ENCODE data around the gene GNG14. TPM values are rescaled to one million over a fixed set of nuclear protein-coding genes. Genes with fewer than 3 reads are reported as not detected.

GNG14 gene
- total RNA-seq, 1 experiment from 2014 or later, result not detected

- ChIA-PET POLR2A (interaction anchor here (0.5 kb wide), 1 partner anchor 72 kb away, joined by 3 read pairs; no protein-coding TSS in a partner anchor), CTCF (interaction anchor here (1.5 kb wide), 1 partner anchor 72 kb away, joined by 3 read pairs; no protein-coding TSS in a partner anchor), RAD21 (ENCODE audit: low non-redundant PET in 1 of 2, low total read pairs in 2 of 2, uncharacterized antibody in 2 of 2, unreplicated experiment in 2 of 2) (no interaction called here)
- Histone ChIP-seq H3K9ac (ENCODE audit: low read length) (no peak overlapping the region), H3K36me3 (ENCODE audit: control insufficient read depth in 1 of 2, insufficient read depth in 2 of 2, low read length in 2 of 2) (no peaks in the 10 kb centered on the region), H4K20me1 (ENCODE audit: insufficient read depth) (no peaks in the 10 kb centered on the region), H3K4me3 (replicated peaks in 1 of 2; ENCODE audit: low read depth in 1 of 2, low read length in 2 of 2) (no peak overlapping the region), H3K4me1 (ENCODE audit: control insufficient read depth in 1 of 2, insufficient read depth in 2 of 2, low read length in 2 of 2) (peaks cover 4 to 9% of the 10 kb centered on the region in 2 experiments; a peak in 2 of 4 replicates), H3K9me2 (ENCODE audit: insufficient read depth) (no peaks in the 10 kb centered on the region), H3K27ac (ENCODE audit: low read depth, low read length) (no peak overlapping the region), H2AFZ (ENCODE audit: low read depth, low read length, poor library complexity, severe bottlenecking) (no peak overlapping the region), H3K79me2 (ENCODE audit: insufficient read depth, low read length) (peaks cover 2% of the 10 kb centered on the region; the same call in 1 of the 2 replicates), H3K27me3 (ENCODE audit: insufficient read depth, low read length) (no peaks in the 10 kb centered on the region), H3K9me3 (ENCODE audit: control insufficient read depth in 1 of 2, insufficient read depth in 1 of 2, low read depth in 1 of 2, low read length in 2 of 2) (no peaks in the 10 kb centered on the region), H3K4me2 (ENCODE audit: low read length) (no peak overlapping the region)
- DNase-seq (ENCODE audit: low read depth, low spot score), result no peak
- no peak for ATAC-seq
- intact Hi-C loops (cut with micrococcal nuclease), result no loop called here
- BruUV-seq (replicated peaks), result no TSS peak
- TF ChIP-seq YY1 (IDR thresholded peaks at IDR 0.05; ENCODE audit: extremely low read depth, insufficient replicate concordance, low read depth, low read length) (no peak), SRF (IDR thresholded peaks at IDR 0.05; ENCODE audit: low read depth) (no peak), MAX (IDR thresholded peaks at IDR 0.05) (no peak), ELF1 (IDR thresholded peaks at IDR 0.05; ENCODE audit: borderline replicate concordance, low read depth) (no peak), FOSL1 (IDR thresholded peaks at IDR 0.05; ENCODE audit: low read depth) (no peak)
These were observed 2.0 kb upstream of the GNG14 start for GRCh38 chr19:12685831-12686230.

- DNase-seq (ENCODE audit: low read depth, low spot score) (no peak), ATAC-seq (no peak)
- intact Hi-C loops (cut with micrococcal nuclease), result no loop called here
- Histone ChIP-seq H3K9ac (ENCODE audit: low read length) (no peak overlapping the region), H2AFZ (ENCODE audit: low read depth, low read length, poor library complexity, severe bottlenecking) (no peak overlapping the region), H3K9me2 (ENCODE audit: insufficient read depth) (no peaks in the 10 kb centered on the region), H3K4me1 (ENCODE audit: control insufficient read depth in 1 of 2, insufficient read depth in 2 of 2, low read length in 2 of 2) (no peaks in the 10 kb centered on the region), H3K4me2 (ENCODE audit: low read length) (no peak overlapping the region), H3K9me3 (ENCODE audit: control insufficient read depth in 1 of 2, insufficient read depth in 1 of 2, low read depth in 1 of 2, low read length in 2 of 2) (no peaks in the 10 kb centered on the region), H3K4me3 (replicated peaks in 1 of 2; ENCODE audit: low read depth in 1 of 2, low read length in 2 of 2) (no peak overlapping the region), H3K79me2 (ENCODE audit: insufficient read depth, low read length) (no peaks in the 10 kb centered on the region), H3K27me3 (ENCODE audit: insufficient read depth, low read length) (no peaks in the 10 kb centered on the region), H3K27ac (ENCODE audit: low read depth, low read length) (no peak overlapping the region), H3K36me3 (ENCODE audit: control insufficient read depth in 1 of 2, insufficient read depth in 2 of 2, low read length in 2 of 2) (no peaks in the 10 kb centered on the region; a peak in 1 of 4 replicates), H4K20me1 (ENCODE audit: insufficient read depth) (no peaks in the 10 kb centered on the region)
- BruUV-seq (replicated peaks), result no TSS peak
- TF ChIP-seq POLR2AphosphoS5 (IDR thresholded peaks at IDR 0.05; ENCODE audit: low read depth, low read length), result no peak
- TF ChIP-seq, protein P1, sequence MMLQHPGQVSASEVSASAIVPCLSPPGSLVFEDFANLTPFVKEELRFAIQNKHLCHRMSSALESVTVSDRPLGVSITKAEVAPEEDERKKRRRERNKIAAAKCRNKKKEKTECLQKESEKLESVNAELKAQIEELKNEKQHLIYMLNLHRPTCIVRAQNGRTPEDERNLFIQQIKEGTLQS (IDR thresholded peaks at IDR 0.05), result no peak
- no peak for TF ChIP-seq JUND (IDR thresholded peaks at IDR 0.05)
- no peak for TF ChIP-seq ELF1 (IDR thresholded peaks at IDR 0.05; ENCODE audit: borderline replicate concordance, low read depth)
- no peak for TF ChIP-seq ZNF274 (IDR thresholded peaks at IDR 0.05; ENCODE audit: low read depth, low read length)
- no peak for TF ChIP-seq SP1 (IDR thresholded peaks at IDR 0.05; ENCODE audit: low read depth)
- POLR2A ChIA-PET, result no interaction called here
- RAD21 ChIA-PET (ENCODE audit: low non-redundant PET in 1 of 2, low total read pairs in 2 of 2, uncharacterized antibody in 2 of 2, unreplicated experiment in 2 of 2), result no interaction called here
- CTCF ChIA-PET, result no interaction called here
These were observed 1.2 kb downstream of the GNG14 start for GRCh38 chr19:12689012-12689411.
